ENCODE data around the gene PRM3.
"Not testable (repeated sequence)": the region's sequence is repeated elsewhere in the genome, so short reads cannot be mapped to it uniquely, and the experiment has no call there.

The PRM3 gene

DNA sequence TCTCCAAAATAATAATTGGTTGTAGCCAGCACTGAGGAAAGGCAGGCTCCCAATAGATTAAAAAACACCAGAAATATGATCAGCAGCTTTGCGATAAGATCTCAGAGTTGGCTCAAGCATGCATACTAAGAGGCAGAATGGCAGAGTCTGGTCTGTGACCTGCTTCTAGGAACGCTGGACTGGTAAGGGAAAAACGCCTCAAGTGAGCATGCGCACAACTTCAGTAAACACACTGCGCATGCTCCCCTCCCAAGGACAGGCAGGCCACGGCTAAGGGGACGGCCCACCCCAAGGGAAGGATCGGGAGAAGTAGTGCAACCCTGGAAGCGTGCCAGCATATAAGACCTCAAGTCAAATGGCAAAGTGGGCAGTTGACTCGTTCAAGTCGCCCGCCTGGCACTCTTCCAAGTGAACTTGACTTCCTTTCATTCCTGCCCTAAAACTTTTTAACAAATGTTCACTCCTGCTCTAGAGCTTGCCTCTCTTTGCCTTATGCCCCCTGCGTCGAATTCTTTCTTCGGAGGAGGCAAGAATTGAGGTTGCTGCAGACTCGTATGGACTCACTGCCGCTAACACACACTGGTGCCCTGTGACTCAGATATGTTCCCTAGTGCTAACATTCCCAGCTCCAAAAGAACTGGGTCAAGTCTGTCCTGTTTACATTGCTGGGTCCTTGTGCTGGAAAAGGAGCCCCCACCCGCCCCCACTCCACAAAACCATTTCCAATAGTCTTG is 30.1 kb upstream of the PRM3 start:
- no peak for DNase-seq (ENCODE audit: low read depth)

DNA sequence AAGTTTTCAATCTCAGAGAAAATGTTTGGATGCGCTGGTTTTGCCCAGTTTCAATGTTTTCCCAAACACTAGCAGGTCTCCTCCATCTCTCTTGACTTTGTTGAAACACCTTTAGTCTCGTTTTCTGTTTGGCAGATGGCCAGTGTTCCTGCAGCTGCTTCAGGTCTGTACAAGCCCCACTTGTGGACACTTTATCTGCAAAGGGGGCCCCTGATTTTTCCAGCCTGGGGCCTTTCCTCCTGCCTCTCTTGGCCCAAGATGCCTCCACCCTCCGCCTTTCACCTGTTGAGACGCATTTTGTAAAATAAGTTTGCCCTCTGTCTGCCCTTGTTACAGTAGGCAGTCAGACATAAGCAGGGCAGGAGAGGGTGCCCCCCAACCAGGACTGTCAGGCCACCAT is 29.5 kb upstream of the PRM3 start:
- no peak for DNase-seq (ENCODE audit: low read depth)

DNA sequence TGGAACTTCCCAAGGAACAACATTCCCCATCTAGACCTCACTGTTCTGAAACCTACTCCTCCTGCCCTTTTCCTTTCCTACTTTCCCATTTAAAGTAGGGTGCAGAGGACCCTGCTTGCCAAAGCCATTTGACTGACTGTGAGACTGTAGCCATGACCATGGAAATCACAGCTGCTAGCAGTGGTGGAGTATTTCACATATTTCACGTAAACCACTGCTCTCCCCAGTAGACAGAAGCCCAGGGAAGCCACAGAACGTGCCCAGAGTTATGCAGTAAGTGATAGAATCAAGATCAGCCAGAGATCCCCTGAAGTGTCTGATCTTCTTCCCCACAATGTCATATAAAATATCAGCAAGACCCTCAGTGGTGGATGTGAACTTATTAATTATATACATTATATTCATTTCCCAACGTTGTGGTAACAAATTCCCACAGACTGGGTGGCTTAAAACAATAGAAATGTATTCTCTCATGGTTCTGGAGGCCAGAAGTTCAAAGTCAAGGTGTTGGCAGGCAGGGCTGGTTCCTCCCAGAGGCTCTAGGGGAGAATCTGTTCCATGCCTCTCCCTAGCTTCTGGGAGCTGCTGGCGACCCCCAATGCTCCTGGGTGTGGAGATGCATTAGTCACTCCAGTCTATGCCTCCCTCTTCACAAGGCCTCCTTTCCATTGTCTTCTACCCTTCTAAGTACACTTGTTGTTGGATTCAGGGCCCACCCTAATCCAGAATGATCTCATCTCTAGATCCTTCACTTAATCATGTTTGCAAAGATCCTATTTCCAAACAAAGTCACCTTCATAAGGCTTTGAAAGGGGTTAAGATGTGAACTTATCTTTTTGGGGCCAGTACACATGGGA is 28.4 kb upstream of the PRM3 start:
- no peak for DNase-seq (ENCODE audit: low read depth)

DNA sequence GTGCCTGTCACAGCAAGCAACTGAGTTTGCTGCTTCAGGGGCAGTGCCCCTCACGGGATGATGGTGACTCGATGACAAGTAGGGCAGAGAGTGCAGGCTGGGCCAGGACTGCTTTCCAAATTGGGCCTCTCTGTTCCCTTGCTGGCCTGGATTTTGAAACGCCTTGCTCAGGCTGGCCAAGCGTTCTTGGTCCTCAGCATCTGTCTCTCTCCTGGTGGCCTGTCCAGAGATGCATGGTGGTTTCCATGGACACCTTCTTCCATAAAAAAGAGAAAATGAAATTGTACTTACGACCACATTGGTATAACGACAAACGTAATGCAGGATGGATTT is 27.1 kb upstream of the PRM3 start:
- DNase-seq (ENCODE audit: low read depth), result no peak

DNA sequence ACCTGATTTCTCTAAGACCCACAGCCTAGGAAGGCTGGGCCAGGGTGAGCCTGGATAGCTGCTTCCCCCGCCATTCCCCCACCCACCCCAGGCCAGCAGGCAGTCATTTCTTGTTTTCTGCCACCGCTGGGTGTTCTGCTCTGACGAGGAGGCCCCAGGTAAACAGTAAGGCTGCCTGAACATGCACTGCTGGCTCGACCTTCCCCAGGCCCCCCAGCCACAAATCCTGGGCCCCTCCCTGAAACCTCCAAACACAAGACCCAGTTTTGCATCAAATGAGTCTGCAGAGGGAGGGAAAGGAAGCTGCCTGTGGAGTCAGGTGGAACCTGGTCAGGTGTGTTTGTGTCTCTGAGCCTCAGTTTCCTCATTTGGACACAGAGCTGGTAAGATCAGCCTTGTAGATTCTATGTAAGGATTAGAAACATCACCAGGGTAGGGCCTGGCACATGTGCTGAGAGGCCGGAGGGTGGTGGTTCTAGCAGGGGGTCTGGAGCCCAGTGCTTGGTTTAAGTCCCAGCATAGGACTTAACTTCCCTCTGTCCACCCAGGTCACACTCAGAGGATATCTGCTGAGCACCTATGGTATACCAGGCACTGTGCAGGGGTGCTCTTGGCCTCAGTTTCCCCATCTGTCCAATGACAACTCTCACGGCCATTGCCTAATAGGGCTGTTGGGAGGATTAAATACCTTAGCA is 26.6 kb upstream of the PRM3 start:
- no peak for DNase-seq (ENCODE audit: low read depth)

DNA sequence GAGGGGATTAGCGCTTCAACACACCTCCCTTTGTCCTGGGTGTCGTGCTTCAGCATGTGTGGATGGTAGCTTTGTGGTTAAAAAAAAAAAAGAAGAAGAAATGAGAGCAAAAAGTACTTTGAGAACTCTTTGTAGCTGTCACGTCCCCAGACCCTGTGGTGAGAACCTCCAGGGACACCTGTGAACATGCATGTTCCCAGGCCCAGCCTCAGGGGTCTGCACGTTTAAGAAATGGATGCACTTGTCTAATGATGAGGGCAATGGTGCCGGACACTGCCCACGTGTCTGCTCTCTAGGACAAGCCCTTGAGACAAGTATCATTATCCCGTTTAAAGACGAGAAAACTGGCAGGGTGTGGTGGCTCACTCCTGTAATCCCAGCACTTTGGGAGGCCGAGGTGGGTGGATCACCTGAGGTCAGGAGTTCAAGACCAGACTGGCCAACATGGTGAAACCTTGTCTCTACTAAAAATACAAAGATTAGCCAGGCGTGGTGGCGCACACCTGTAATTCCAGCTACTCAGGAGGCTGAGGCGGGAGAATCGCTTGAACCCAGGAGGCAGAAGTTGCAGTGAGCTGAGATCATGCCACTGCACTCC is 25.6 kb upstream of the PRM3 start:
- DNase-seq (ENCODE audit: low read depth), result not testable (repeated sequence)

DNA sequence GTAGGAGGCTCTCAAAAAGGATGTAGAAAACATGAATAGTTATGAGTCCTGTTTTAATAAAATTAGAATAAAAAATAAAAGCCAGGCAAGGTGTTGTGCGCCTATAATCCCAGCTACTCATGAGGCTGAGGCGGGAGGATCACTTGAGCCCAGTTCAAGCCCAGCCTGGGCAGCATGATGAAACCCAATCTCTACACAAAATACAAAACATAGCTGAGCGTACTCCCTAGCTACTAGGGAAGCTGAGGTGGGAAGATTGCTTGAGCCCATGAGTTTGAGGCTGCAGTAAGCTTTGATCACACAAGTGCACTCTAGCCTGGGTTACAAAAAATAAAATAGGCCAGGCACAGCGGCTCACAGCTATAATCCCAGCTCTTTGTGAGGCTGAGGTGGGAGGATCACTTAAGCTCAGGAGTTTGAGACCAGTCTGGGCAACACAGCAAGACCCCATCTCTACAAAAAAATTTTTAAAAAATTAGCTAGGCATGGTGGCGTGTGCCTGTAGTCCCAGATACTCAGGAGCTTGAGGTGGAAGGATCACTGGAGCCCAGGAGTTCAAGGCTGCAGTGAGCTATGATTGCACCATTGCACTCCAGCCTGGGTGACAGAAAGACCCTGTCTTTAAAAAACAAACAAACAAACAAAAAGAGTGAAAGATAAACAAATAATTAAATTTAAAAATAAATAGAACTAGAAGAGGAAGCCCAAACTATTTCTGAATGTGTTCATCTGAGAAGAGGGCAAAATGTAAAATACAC is 24.9 kb upstream of the PRM3 start:
- no peak for DNase-seq (ENCODE audit: low read depth)

DNA sequence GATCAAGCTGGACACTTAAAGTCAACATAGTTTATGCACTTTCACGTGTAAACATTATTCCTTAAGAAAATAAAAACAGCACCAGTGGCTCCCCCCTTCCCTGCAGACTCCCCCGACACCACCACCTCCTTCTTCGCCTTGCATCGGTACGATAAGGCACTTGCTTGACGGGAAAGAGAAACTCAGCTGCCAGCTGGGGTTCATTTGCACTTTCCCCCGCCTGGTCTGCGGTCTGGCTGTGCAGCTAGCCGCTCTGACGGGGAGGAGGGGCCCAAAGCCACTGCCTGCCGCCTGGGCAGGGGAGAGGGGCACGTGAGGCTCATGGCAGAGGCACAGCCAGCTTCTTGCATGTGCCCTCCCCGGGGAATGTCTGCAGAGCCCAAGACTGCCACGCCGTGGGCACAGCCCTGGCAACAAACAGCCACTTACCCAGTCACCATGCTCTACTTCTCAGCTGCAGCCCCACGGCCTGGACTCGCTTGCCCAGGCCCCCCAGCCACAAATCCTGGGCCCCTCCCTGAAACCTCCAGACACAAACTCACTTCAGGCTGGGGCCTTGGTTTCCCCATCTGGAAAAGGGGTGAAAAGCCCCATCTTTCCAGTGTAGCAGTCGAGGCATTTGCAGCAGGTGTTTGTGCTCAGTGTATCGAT is 24.2 kb upstream of the PRM3 start:
- DNase-seq (ENCODE audit: low read depth), result peak; percentile 28

DNA sequence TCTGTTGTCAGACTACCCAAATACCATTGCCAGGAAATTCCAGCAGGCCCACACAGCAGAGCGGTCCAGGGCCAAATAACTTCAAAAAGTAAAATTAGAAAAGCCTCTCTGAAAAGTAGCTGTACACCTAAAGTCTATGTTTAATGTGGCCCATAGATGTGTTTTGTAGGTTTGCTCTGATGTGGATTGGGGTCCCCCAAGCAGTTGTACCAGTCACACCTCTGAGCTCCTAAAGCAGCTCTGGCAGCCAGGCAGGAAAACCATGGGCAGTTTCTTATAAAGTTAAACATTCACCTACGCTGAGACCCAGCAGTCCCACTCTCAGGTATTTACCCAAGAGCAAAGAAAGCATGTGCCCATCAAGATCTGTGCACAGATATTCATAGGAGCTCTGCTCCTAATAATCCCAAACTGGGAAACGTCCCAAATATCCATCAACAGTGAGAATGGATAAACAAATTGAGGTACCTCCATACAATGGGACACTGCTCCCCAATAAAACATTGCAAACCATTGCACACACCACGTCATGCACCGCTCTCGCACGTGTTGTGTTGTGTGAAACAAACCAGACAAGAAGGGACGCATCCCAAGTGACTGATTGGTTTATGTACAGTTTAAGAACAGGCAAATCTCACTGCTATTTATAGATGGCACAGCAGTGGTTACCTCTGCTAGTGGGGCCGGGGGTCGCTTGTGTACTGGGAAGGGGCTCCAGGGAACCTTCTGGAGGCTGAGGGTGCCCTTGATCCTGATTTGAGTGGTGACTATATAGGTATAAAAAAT is 23.5 kb upstream of the PRM3 start:
- DNase-seq (ENCODE audit: low read depth), result no peak

DNA sequence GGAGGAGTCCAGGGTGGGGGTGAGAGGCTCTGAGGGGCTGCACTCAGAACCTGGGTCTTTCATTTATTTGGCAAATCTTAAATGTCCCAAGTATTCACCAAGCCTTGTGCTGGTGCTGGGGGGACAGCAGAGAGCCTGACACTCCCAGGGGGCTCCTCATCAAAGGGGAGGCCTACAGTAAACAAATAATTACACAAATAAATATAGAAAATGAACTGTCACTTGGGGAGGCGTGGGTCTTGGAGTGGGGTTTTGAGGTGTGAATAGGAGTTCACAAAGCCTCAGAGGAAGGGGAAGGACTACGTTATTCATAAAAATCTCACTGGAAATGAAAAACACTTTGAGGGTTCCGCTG is 22.9 kb upstream of the PRM3 start:
- DNase-seq (ENCODE audit: low read depth), result no peak

DNA sequence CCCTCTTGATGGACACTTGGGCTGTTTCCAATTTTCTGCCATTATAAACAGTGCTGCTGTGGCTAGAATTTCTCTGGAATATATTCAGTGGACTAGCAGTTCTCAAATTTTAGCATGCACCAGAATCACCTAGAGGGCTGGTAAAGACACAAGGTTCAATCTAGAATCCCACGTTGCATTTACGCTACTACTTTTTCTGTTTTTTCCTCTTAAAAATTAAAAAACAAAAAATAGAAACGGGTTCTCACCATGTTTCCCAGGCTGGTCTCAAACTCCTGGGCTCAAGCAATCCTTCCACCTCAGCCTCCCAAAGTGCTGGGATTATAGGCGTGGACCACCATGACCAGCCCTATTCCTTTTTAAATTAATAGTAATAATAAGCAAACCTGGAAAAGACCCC is 22.2 kb upstream of the PRM3 start:
- DNase-seq (ENCODE audit: low read depth), result no peak

DNA sequence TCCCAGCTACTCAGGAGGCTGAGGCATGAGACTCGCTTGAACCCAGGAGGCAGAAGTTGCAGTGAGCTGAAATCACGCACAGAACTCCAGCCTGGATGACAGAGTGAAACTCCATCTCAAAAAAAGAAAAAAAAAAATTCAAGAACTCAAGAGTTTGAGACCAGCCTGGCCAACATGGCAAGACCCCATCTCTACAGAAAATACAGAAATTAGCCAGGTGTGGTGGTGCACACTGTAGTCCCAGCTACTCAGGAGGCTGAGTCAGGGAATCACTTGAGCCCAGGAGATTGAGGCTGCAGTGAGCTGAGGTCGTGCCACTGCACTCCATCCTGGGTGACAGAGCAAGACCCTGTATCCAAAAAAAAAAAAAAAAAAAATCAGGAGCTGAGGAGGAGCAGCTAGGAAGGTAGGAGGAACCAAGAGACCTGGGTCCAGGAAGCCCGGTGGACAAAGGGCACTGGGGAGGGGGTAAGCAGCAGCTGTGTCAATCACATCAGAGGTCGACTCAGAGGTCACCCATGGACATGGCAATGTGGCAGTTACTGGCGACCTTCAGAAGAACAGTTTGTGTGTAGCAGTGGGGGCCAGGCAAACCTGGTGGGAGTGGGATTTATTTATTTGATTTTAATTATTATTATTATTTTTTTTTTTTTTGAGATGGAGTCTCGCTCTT is 18.8 kb upstream of the PRM3 start:
- no peak for DNase-seq (ENCODE audit: low read depth)

DNA sequence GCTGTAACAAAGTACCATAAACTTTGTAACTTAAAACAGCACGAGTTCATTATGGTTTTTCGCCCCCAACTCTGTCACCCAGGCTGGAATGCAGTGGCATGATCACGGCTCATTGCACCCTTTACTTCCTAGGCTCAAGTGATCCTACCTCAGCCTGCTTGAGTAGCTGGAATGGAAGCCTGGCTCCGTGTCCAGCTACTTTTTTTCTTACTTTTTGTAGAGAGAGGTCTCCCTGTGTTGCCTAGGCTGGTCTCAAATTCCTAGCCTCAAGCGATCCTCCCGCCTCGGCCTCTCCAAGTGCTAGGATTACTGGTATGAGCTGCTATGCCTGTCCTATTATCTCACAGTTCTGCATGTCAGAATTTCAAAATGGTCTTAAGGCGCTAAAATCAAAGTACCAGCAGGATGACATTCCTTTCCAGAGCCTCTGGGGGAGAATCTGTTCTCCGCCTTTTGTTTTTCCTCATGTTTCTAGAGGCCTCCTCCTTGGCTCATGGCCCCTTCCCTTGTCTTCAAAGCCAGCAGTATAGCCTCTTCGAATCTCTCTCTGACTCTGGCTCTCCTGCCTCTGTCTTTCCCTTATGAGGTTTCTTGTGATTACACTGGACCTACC is 17.8 kb upstream of the PRM3 start:
- no peak for DNase-seq (ENCODE audit: low read depth)

DNA sequence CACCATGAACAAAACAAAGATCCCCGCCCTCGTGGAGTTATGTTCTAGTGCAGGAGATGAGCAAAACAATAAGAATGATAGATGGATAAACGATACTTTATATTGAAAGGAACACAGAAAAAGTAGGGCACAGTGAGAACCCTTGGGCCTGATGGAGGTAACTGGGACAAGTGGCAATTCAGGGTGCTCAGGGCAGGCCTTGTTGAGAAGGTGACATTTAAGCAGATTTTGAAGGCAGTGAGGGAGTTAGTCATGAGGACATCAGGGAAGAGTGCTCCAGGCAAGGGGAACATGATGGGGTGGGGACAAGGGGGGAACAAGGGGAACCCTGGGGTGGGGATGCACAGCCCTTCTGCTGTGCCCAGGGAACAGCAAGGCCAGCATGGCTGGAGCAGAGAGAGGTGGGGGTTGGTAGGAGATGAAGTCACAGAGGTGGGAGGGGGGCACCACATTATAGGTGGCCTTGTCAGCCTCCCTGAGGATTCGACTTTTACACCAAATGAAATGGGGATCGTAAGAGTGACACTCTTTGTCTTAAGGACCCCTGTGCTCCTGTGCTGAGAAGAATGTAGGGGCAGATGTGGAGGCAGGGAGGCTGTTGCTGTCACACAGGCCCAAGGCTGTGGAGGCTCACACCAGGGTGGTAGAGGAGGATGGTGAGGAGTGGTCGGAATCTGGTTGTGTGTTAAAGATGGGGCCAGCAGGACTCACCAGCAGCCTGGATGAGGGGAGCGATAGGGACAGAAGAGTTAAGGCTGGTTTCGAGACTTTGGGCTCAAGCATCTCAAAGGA is 16.9 kb upstream of the PRM3 start:
- no peak for DNase-seq (ENCODE audit: low read depth)

DNA sequence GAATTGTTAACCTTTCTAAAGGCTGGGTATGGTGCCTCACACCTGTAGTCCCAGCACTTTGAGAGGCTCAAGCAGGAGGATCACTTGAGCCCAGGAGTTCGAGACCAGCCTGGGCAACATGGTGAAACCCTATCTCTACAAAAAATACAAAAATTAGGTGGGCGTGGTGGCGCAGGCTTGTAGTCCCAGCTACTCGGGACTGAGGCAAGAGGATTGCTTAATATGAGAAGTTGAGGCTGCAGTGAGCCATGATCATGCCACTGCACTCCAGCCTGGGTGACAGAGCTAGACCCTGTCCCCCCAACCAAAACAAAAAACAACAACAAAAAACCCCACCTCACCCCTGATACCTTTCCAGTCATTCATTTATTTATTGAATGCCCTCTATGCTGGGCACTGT is 16.3 kb upstream of the PRM3 start:
- DNase-seq (ENCODE audit: low read depth), result not testable (repeated sequence)

DNA sequence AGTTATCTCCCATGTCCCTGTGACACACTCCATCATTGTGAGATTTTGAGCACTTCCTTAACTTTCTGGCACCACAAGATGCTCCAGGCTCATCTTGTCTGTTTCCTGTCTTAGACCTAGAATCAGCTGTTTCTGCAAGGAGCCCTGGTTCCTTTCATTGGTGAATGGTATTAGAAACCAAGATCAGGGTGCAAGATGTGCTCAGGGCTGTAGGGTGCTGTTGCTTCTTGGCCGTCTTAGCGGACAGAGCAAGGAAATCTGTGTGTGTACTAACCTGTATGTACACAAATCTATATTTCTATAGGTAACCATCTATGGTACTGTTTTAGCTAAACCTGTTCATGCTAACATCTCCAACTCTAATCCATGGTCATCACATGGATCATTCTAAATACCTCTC is 15.8 kb upstream of the PRM3 start:
- no peak for DNase-seq (ENCODE audit: low read depth)

DNA sequence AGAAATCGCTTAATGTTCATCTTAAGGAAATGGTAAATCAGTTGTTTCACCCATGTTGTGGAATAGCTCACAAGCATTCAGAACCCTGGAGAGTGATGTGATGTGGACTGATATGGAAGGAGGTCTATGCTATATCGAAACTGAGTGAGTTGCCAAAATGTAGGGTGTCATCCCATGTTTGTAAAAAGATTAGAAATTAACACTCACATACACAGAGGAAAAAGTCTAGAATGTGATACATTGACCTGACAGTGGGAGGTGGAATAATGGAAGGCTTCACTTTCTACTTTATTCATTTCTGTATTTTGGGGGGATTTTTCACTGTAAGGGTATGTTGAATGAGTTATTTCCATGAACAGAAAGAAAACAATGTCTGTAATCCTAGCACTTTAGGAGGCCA is 12.4 kb upstream of the PRM3 start:
- DNase-seq (ENCODE audit: low read depth), result no peak

DNA sequence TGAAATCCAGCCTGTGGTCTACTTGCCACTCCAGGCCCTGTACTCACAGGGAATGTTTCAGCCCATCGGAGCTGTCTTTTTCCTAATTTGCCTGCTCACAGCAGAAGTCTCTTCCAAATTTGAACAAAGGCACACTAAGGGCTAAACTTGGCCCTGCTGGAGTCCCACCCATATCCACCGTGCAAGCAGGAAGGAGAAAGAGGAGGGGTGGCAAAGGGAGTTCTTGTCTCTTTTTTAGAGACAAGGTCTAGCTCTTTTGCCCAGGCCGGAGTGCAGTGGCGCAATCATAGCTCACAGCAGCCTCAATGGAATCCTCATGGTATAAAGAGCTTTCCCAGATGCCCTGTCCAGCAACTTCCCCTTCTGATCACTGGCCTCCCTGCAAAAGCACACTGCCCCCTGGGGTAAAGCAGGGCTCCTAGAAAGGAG is 10.4 kb upstream of the PRM3 start:
- no peak for DNase-seq (ENCODE audit: low read depth)

Measured in stromal cell of bone marrow (primary cell).